Keratinocyte (primary cell): Measurements from ENCODE around the gene DDX20. TPM values are rescaled to one million over a fixed set of nuclear protein-coding genes. Genes with fewer than 3 reads are reported as not detected.
"Not testable (repeated sequence)": the region's sequence is repeated elsewhere in the genome, so short reads cannot be mapped to it uniquely, and the experiment has no call there.

ENCODE experiments used
- DNase-seq: peaks from one replicate; pipeline ENCODE4 v3.0.0-alpha.2; 2011; ENCODE audit warnings: low read depth, missing footprints, low spot score
- FAIRE-seq: peaks from 2 replicates; lab custom pipeline; 2011; peaks lifted over from hg19 to GRCh38; lab: Jason Lieb, UNC
- H2AFZ ChIP-seq: 2 replicates; pipeline ENCODE4 v1.6.0; 2012; ENCODE audit warnings: low read length, control low read depth, inconsistent platforms; ENCODE audit not compliant: control insufficient read depth
- H3K27ac ChIP-seq: 2 replicates; pipeline ENCODE4 v1.5.1; 2011; ENCODE audit warnings: low read length; ENCODE audit not compliant: control insufficient read depth, insufficient read depth
- H3K27me3 ChIP-seq: 3 replicates; pipeline ENCODE4 v1.6.0; 2011; ENCODE audit warnings: low read length; ENCODE audit not compliant: control insufficient read depth, insufficient read depth; ENCODE audit errors: extremely low read depth
- H3K36me3 ChIP-seq, 2 experiments: 2 replicates in 1 of 2; 3 replicates in 1 of 2; pipeline ENCODE4 v1.5.1; 2011; ENCODE audit warnings: low read length in 2 of 2, mild to moderate bottlenecking in 1 of 2; ENCODE audit not compliant: control insufficient read depth in 2 of 2, insufficient read depth in 2 of 2; ENCODE audit errors: extremely low read depth in 1 of 2
- H3K4me1 ChIP-seq: 3 replicates; pipeline ENCODE4 v1.5.1; 2011; ENCODE audit warnings: low read length; ENCODE audit not compliant: control insufficient read depth, insufficient read depth; ENCODE audit errors: extremely low read depth
- H3K4me2 ChIP-seq: 3 replicates; pipeline ENCODE4 v1.6.0; 2011; ENCODE audit warnings: low read depth, low read length; ENCODE audit not compliant: control insufficient read depth, insufficient read depth; ENCODE audit errors: extremely low read depth
- H3K4me3 ChIP-seq, 3 experiments: fragments of 200-600 bp in 1 of 3; sonication (generic) in 1 of 3; 2 replicates in 2 of 3; 3 replicates in 1 of 3; pipeline ENCODE4 v1.5.1; 2011 to 2016; ENCODE audit warnings: low read length in 3 of 3, mild to moderate bottlenecking in 3 of 3, control low read depth in 2 of 3, inconsistent platforms in 1 of 3, low read depth in 1 of 3, mixed read lengths in 1 of 3, mixed run types in 1 of 3, moderate library complexity in 1 of 3; ENCODE audit not compliant: control insufficient read depth in 2 of 3, insufficient read depth in 2 of 3; ENCODE audit errors: extremely low read depth in 1 of 3
- H3K79me2 ChIP-seq: 2 replicates; pipeline ENCODE4 v1.6.0; 2012; ENCODE audit warnings: low read length; ENCODE audit not compliant: control insufficient read depth, insufficient read depth
- H3K9ac ChIP-seq: 3 replicates; pipeline ENCODE4 v1.6.0; 2011; ENCODE audit warnings: low read length; ENCODE audit not compliant: control insufficient read depth, insufficient read depth; ENCODE audit errors: extremely low read depth
- H3K9me1 ChIP-seq: 3 replicates; pipeline ENCODE4 v1.6.0; 2011; ENCODE audit warnings: low read length; ENCODE audit not compliant: control insufficient read depth, insufficient read depth; ENCODE audit errors: extremely low read depth
- H3K9me3 ChIP-seq: 2 replicates; pipeline ENCODE4 v1.5.1; 2012; ENCODE audit warnings: low read depth, low read length; ENCODE audit not compliant: control insufficient read depth
- H4K20me1 ChIP-seq: 3 replicates; pipeline ENCODE4 v1.6.0; 2011; ENCODE audit warnings: low read length; ENCODE audit not compliant: control insufficient read depth, insufficient read depth; ENCODE audit errors: extremely low read depth
- CTCF ChIP-seq, 3 experiments: IDR thresholded peaks in 1 of 3; conservative IDR thresholded peaks in 1 of 3; optimal IDR thresholded peaks in 1 of 3; 2 replicates in 2 of 3; 3 replicates in 1 of 3; pipeline versions ENCODE3 to v1.5.1; 2011; ENCODE audit warnings: low read length in 3 of 3, mild to moderate bottlenecking in 3 of 3, moderate library complexity in 2 of 3, control low read depth in 1 of 3, inconsistent platforms in 1 of 3; ENCODE audit not compliant: insufficient read depth in 2 of 3; ENCODE audit errors: extremely low read depth in 1 of 3
- EZH2 ChIP-seq: IDR thresholded peaks from one replicate; pipeline ENCODE4 v1.6.1; 2012; ENCODE audit warnings: inconsistent platforms, mild to moderate bottlenecking, low read length, moderate library complexity
- dilution Hi-C: fragments of 300-500 bp; cut with MboI; formaldehyde crosslinking; loops from one replicate; pipeline ENCODE4 v1.7.0; 2020; ENCODE audit warnings: low sequenced_read_pairs; ENCODE audit not compliant: extremely low pct_ligation_motif_present
- polyA plus RNA-seq, 5 experiments: library from polyadenylated mRNA; depleted of rRNA in 3 of 5; stranded (reverse) in 3 of 5; stranded (forward) in 1 of 5; unstranded in 1 of 5; fragments of >200 nt; gene quantifications; 1 replicate in 1 of 5; 2 replicates in 3 of 5; 3 replicates in 1 of 5; pipeline versions ENCODE4 v1.2.1 to v1.2.3, GENCODE V29; 2011 to 2012; ENCODE audit warnings: missing spikeins in 2 of 5, low read depth in 1 of 5, low replicate concordance in 1 of 5

DDX20 gene
- polyA plus RNA-seq, 1 donor (not counting 4 experiments of a cell fraction or from before 2014, with no cell fraction given): 14.8 TPM

DNA sequence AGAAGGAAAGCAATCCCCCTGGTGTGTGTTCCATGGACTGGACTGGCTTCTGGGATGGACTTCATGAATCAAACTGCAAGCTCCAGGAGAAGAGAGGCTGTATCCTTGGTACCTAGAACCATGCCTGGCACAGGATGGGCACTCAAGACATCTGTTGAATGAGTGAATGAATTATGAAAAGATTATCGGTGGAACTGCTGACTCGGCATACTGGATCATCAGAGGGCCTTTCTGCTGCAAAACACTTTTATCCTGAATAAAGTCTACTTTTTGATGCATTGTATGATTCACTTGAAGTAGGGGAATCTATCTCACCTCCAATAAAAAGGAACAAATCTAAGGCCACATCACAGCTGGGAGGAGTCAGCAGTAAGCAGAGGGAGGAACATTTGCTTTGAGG lies 42.9 kb downstream of the DDX20 start:
- no peaks in the 10 kb centered on the region for H4K20me1 ChIP-seq
- no peaks in the 10 kb centered on the region for H3K4me1 ChIP-seq
- dilution Hi-C loops: no loop called here
- no peaks in the 10 kb centered on the region for H3K9me3 ChIP-seq
- H3K27ac ChIP-seq: no peak overlapping the region
- no peak overlapping the region for H2AFZ ChIP-seq
- H3K9ac ChIP-seq: no peak overlapping the region
- no peak overlapping the region for H3K4me3 ChIP-seq
- H3K4me2 ChIP-seq: no peak overlapping the region
- no peaks in the 10 kb centered on the region for H3K36me3 ChIP-seq
- peaks cover 3% of the 10 kb centered on the region for H3K27me3 ChIP-seq
- H3K9me1 ChIP-seq: no peaks in the 10 kb centered on the region
- H3K79me2 ChIP-seq: no peaks in the 10 kb centered on the region
- DNase-seq (no peak), FAIRE-seq (no peak)
- no peak for TF ChIP-seq CTCF (optimal IDR thresholded peaks at IDR 0.05 in 1 of 3, IDR thresholded peaks at IDR 0.05 in 1 of 3, conservative IDR thresholded peaks at IDR 0.05 in 1 of 3; ENCODE audit: extremely low read depth in 1 of 3, insufficient read depth in 2 of 3, low read length in 3 of 3)
- no peak for TF ChIP-seq EZH2

DNA sequence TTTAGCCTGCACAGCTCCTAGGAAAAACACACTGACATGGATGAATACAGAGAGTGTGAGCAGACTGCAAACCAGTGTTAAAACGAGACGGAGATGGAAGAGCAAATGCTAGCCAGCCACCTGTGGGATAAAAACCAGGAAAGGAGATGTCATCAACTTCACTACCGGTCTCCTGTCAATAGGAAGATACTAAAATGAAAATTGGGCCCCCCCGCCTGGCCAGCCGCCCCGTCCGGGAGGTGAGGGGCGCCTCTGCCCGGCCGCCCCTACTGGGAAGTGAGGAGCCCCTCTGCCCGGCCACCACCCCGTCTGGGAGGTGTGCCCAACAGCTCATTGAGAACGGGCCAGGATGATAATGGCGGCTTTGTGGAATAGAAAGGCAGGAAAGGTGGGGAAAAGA lies 44.0 kb downstream of the DDX20 start:
- FAIRE-seq, H3K9me3 ChIP-seq, dilution Hi-C loops: not testable (repeated sequence)

DNA sequence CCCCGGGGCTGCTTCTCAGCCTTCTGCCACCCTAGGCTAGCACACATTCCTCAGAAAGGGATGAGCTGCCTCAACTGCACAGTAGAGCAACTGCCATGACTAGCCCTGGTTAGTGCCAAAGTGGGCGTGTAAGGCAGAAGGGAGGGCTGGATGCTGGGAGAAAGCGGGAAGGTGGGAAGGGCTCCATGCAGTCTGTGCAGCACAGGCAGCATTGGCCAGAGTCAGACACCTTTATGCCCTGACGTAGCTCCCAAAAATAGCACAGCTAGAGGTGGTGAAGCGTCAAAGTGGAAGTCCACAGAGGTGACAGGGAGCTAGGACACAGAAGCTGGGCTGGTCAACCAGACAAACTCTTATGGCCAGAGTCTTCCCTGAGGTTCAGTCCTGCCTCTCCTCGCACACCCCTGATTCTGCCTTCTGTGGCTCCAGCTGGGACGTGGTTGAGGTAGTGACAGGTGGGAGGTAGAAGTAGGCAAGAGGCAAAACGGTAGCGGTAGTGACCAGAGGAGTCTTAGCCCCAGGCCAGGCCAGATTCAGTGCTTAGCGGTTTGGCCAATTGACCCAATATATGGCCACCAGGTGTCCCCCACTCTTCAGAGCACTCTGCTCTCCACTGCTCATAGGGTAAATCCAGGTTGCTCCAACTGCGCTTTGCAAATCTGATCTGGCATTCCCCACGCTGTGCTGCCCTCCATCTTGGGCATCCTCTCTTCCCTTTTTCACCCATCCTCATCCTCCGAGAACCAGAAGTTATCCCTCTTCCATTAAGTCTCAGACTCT lies 45.6 kb downstream of the DDX20 start:
- dilution Hi-C loops: no loop called here
- H2AFZ ChIP-seq: no peak overlapping the region

More for the DNA sequence above, 44.0 kb downstream of the DDX20 start:
- not testable (repeated sequence) for H2AFZ ChIP-seq, DNase-seq, H3K9ac ChIP-seq, H3K9me1 ChIP-seq, H3K27ac ChIP-seq, H3K4me3 ChIP-seq, H3K79me2 ChIP-seq, H4K20me1 ChIP-seq, H3K4me1 ChIP-seq, H3K36me3 ChIP-seq, H3K4me2 ChIP-seq, H3K27me3 ChIP-seq

More for the DNA sequence above, 45.6 kb downstream of the DDX20 start:
- H3K9me3 ChIP-seq: no peaks in the 10 kb centered on the region
- no peaks in the 10 kb centered on the region for H4K20me1 ChIP-seq
- TF ChIP-seq CTCF (optimal IDR thresholded peaks at IDR 0.05 in 1 of 3, IDR thresholded peaks at IDR 0.05 in 1 of 3, conservative IDR thresholded peaks at IDR 0.05 in 1 of 3; ENCODE audit: extremely low read depth in 1 of 3, insufficient read depth in 2 of 3, low read length in 3 of 3) (peak in 1 of 3 experiments; percentile 25), EZH2 (no peak)
- H3K27me3 ChIP-seq: peaks cover 6% of the 10 kb centered on the region
- H3K79me2 ChIP-seq: no peaks in the 10 kb centered on the region
- H3K4me1 ChIP-seq: no peaks in the 10 kb centered on the region
- H3K9me1 ChIP-seq: no peaks in the 10 kb centered on the region
- no peak overlapping the region for H3K27ac ChIP-seq
- no peak overlapping the region for H3K4me3 ChIP-seq
- no peak overlapping the region for H3K9ac ChIP-seq
- no peaks in the 10 kb centered on the region for H3K36me3 ChIP-seq
- DNase-seq (no peak), FAIRE-seq (no peak)
- no peak overlapping the region for H3K4me2 ChIP-seq
